Islet precursor cell (in vitro differentiated cells): ENCODE measurements around the gene TTC29.
"Not testable (repeated sequence)": the region's sequence is repeated elsewhere in the genome, so short reads cannot be mapped to it uniquely, and the experiment has no call there.

Source experiments
- DNase-seq: peaks from one replicate; pipeline ENCODE4 v3.0.0-alpha.2; 2018

The TTC29 gene

GRCh38 chr4:146674829-146675570, 270.7 kb downstream of the TTC29 start:
- DNase-seq: no peak

- DNase-seq: not testable (repeated sequence)
Observed at GRCh38 chr4:146663968-146664311, 281.7 kb downstream of the TTC29 start.

- DNase-seq: no peak
Observed at GRCh38 chr4:146661367-146661766, 284.3 kb downstream of the TTC29 start.
